Measurements from ENCODE around the gene NOL4. TPM values are rescaled to one million over a fixed set of nuclear protein-coding genes. Genes with fewer than 3 reads are reported as not detected.
A peak's percentile ranks its signal among the peaks of the same experiment; 100 is the strongest.

NOL4 gene
- total and polyA plus RNA-seq, 8 donors = 0.91 to 10.3 (median 2.8) TPM

GRCh38 chr18:34220081-34220815 is 4.5 kb downstream of the NOL4 start:
- H3K4me1 ChIP-seq = peaks cover 0 to 11% (median 9%) of the 10 kb centered on the region in 3 donors
- intact Hi-C loops (cut with DNase I) = no loop called here
- H3K27me3 ChIP-seq = peaks cover 0 to 4% (median 0%) of the 10 kb centered on the region in 4 donors
- 54 to 58% methylated on average over 6 of the region's 6 CpGs for WGBS, 2 donors
- TF ChIP-seq CTCF (IDR thresholded peaks at IDR 0.05) = no peak
- ATAC-seq (no peak), DNase-seq (no peak), FAIRE-seq (no peak)
- no peaks in the 10 kb centered on the region for H3K36me3 ChIP-seq
- no peaks in the 10 kb centered on the region for H3K9me3 ChIP-seq
- no peak overlapping the region for H3K27ac ChIP-seq
- no peak overlapping the region for H3K4me3 ChIP-seq

GRCh38 chr18:34219651-34220050 is 5.1 kb downstream of the NOL4 start:
- Histone ChIP-seq H3K4me1 (peaks cover 0 to 11% (median 9%) of the 10 kb centered on the region in 3 donors), H3K36me3 (no peaks in the 10 kb centered on the region), H3K27ac (no peak overlapping the region), H3K9me3 (no peaks in the 10 kb centered on the region), H3K27me3 (peaks cover 0 to 4% (median 0%) of the 10 kb centered on the region in 4 donors), H3K4me3 (no peak overlapping the region)
- no peak for DNase-seq
- intact Hi-C loops (cut with DNase I) = no loop called here
- peak in 2 of 4 donors; percentile 11 to 35 for ATAC-seq
- FAIRE-seq = no peak
- WGBS, 2 donors = 76 to 85% methylated on average over 10 of the region's 10 CpGs
- TF ChIP-seq CTCF (IDR thresholded peaks at IDR 0.05) = no peak

GRCh38 chr18:34212511-34212910 is 12.2 kb downstream of the NOL4 start:
- FAIRE-seq (no peak), ATAC-seq (no peak)
- intact Hi-C loops (cut with DNase I) = no loop called here

GRCh38 chr18:34207344-34207851 is 17.3 kb downstream of the NOL4 start:
- intact Hi-C loops (cut with DNase I) = no loop called here
- Histone ChIP-seq H3K9me3 (no peaks in the 10 kb centered on the region), H3K36me3 (no peaks in the 10 kb centered on the region), H3K27ac (no peak overlapping the region), H3K27me3 (no peaks in the 10 kb centered on the region), H3K4me3 (no peak overlapping the region), H3K4me1 (no peaks in the 10 kb centered on the region)
- TF ChIP-seq CTCF (IDR thresholded peaks at IDR 0.05) = no peak
- no peak for DNase-seq
- FAIRE-seq = no peak
- ATAC-seq = no peak

More at GRCh38 chr18:34212511-34212910, 12.2 kb downstream of the NOL4 start:
- DNase-seq = no peak
- no peak for TF ChIP-seq CTCF (IDR thresholded peaks at IDR 0.05)
- H3K27me3 ChIP-seq = no peaks in the 10 kb centered on the region
- no peaks in the 10 kb centered on the region for H3K9me3 ChIP-seq
- no peaks in the 10 kb centered on the region for H3K36me3 ChIP-seq
- WGBS, 2 donors = 42 to 47% methylated on average over 1 of the region's 1 CpG
- H3K27ac ChIP-seq = no peak overlapping the region
- no peak overlapping the region for H3K4me3 ChIP-seq
- H3K4me1 ChIP-seq = no peaks in the 10 kb centered on the region

- no peak for DNase-seq
- Histone ChIP-seq H3K36me3 (no peaks in the 10 kb centered on the region), H3K27ac (no peak overlapping the region), H3K9me3 (no peaks in the 10 kb centered on the region), H3K27me3 (no peaks in the 10 kb centered on the region), H3K4me3 (no peak overlapping the region), H3K4me1 (no peaks in the 10 kb centered on the region)
- no peak for TF ChIP-seq CTCF (IDR thresholded peaks at IDR 0.05)
- 62 to 67% methylated on average over 2 of the region's 2 CpGs for WGBS, 2 donors
- intact Hi-C loops (cut with DNase I) = no loop called here
- no peak for FAIRE-seq
- ATAC-seq = no peak
Measured at GRCh38 chr18:34203866-34204265, 20.8 kb downstream of the NOL4 start.
